ENCODE data around the gene CCSER1. TPM values are rescaled to one million over a fixed set of nuclear protein-coding genes. Genes with fewer than 3 reads are reported as not detected.

CCSER1 gene
- total RNA-seq, 1 experiment from 2014 or later: not detected

GRCh38 chr4:90546114-90546513 is 418.9 kb downstream of the CCSER1 start:
- peak; percentile 12 for DNase-seq (ENCODE audit: low spot score)

- DNase-seq (ENCODE audit: low spot score): no peak
Observed at GRCh38 chr4:90570615-90571014, 443.4 kb downstream of the CCSER1 start.

- no peak for DNase-seq (ENCODE audit: low spot score)
Observed at GRCh38 chr4:90572996-90573395, 445.8 kb downstream of the CCSER1 start.

- no peak for DNase-seq (ENCODE audit: low spot score)
Observed at GRCh38 chr4:90575371-90575770, 448.2 kb downstream of the CCSER1 start.

GRCh38 chr4:90580326-90580725 is 453.1 kb downstream of the CCSER1 start:
- DNase-seq (ENCODE audit: low spot score): no peak

- no peak for DNase-seq (ENCODE audit: low spot score)
Observed at GRCh38 chr4:90582087-90582486, 454.9 kb downstream of the CCSER1 start.

GRCh38 chr4:90584051-90584450 is 456.9 kb downstream of the CCSER1 start:
- no peak for DNase-seq (ENCODE audit: low spot score)

GRCh38 chr4:90585961-90586360 is 458.8 kb downstream of the CCSER1 start:
- DNase-seq (ENCODE audit: low spot score): no peak

GRCh38 chr4:90586799-90587198 is 459.6 kb downstream of the CCSER1 start:
- no peak for DNase-seq (ENCODE audit: low spot score)

- DNase-seq (ENCODE audit: low spot score): peak; percentile 21
Observed at GRCh38 chr4:90597927-90598326, 470.7 kb downstream of the CCSER1 start.

- DNase-seq (ENCODE audit: low spot score): no peak
Observed at GRCh38 chr4:90598741-90599140, 471.5 kb downstream of the CCSER1 start.

GRCh38 chr4:90602726-90603125 is 475.5 kb downstream of the CCSER1 start:
- DNase-seq (ENCODE audit: low spot score): no peak

- no peak for DNase-seq (ENCODE audit: low spot score)
Observed at GRCh38 chr4:90603540-90603939, 476.3 kb downstream of the CCSER1 start.

- DNase-seq (ENCODE audit: low spot score): no peak
Observed at GRCh38 chr4:90606781-90607180, 479.6 kb downstream of the CCSER1 start.

GRCh38 chr4:90614371-90614770 is 487.2 kb downstream of the CCSER1 start:
- DNase-seq (ENCODE audit: low spot score): no peak

- no peak for DNase-seq (ENCODE audit: low spot score)
Observed at GRCh38 chr4:90621080-90621479, 493.9 kb downstream of the CCSER1 start.

- no peak for DNase-seq (ENCODE audit: low spot score)
Observed at GRCh38 chr4:90624781-90625180, 497.6 kb downstream of the CCSER1 start.

GRCh38 chr4:90641861-90642599 is 514.8 kb downstream of the CCSER1 start:
- DNase-seq (ENCODE audit: low spot score): no peak

- DNase-seq (ENCODE audit: low spot score): no peak
Observed at GRCh38 chr4:90643156-90643555, 516.0 kb downstream of the CCSER1 start.

- DNase-seq (ENCODE audit: low spot score): no peak
Observed at GRCh38 chr4:90648311-90648710, 521.1 kb downstream of the CCSER1 start.

GRCh38 chr4:90648791-90649190 is 521.6 kb downstream of the CCSER1 start:
- no peak for DNase-seq (ENCODE audit: low spot score)

- no peak for DNase-seq (ENCODE audit: low spot score)
Observed at GRCh38 chr4:90660672-90661071, 533.5 kb downstream of the CCSER1 start.

- no peak for DNase-seq (ENCODE audit: low spot score)
Observed at GRCh38 chr4:90670183-90670582, 543.0 kb downstream of the CCSER1 start.

- no peak for DNase-seq (ENCODE audit: low spot score)
Observed at GRCh38 chr4:90689739-90690138, 562.5 kb downstream of the CCSER1 start.
